Right atrium auricular region (tissue), 2 donors: Measurements from ENCODE around the gene LONRF2. TPM values are rescaled to one million over a fixed set of nuclear protein-coding genes. Genes with fewer than 3 reads are reported as not detected.
A peak's percentile ranks its signal among the peaks of the same experiment; 100 is the strongest.
"Not testable (repeated sequence)": the region's sequence is repeated elsewhere in the genome, so short reads cannot be mapped to it uniquely, and the experiment has no call there.

Experiments used
- DNase-seq: peaks from one replicate; pipeline ENCODE4 v3.0.0-alpha.2; 2019; ENCODE audit warnings: low spot score
- H3K27ac ChIP-seq, 2 donors: fragments of 200-600 bp; sonication (generic); 1 replicate in 1 of 2; 2 replicates in 1 of 2; pipeline ENCODE4 v1.5.1; 2016 to 2019
- H3K27me3 ChIP-seq, 2 donors: fragments of 200-600 bp; sonication (generic); one replicate each; pipeline versions ENCODE4 v1.5.1 to v1.6.0; 2017 to 2019
- H3K36me3 ChIP-seq: fragments of 200-600 bp; sonication (generic); one replicate; pipeline ENCODE4 v1.5.1; 2016
- H3K4me1 ChIP-seq, 2 donors: fragments of 200-600 bp; sonication (generic); one replicate each; pipeline versions ENCODE4 v1.5.1 to v1.6.0; 2017 to 2019
- H3K4me3 ChIP-seq, 2 donors: fragments of 200-600 bp; sonication (generic); 1 replicate in 1 of 2; 2 replicates in 1 of 2; pipeline ENCODE4 v1.5.1; 2017 to 2019; ENCODE audit warnings: mild to moderate bottlenecking in 1 of 2, moderate library complexity in 1 of 2
- H3K9me3 ChIP-seq, 2 donors: fragments of 200-600 bp; sonication (generic); one replicate each; pipeline ENCODE4 v1.5.1; 2019
- total RNA-seq, 2 donors: library from RNA; depleted of rRNA; stranded (reverse); fragments of >200 nt; gene quantifications; one replicate each; pipeline ENCODE4 v1.1.0, GENCODE V29; 2016
- TF ChIP-seq, protein P1 (sequence below), 2 donors: fragments of 200-600 bp; sonication (generic); IDR thresholded peaks; one replicate each; pipeline ENCODE4 v1.5.1; 2019; ENCODE audit warnings: antibody characterized with exemption in 2 of 2

LONRF2 gene
- total RNA-seq = 10 to 100 TPM; 11.3 to 18.9 TPM

DNA sequence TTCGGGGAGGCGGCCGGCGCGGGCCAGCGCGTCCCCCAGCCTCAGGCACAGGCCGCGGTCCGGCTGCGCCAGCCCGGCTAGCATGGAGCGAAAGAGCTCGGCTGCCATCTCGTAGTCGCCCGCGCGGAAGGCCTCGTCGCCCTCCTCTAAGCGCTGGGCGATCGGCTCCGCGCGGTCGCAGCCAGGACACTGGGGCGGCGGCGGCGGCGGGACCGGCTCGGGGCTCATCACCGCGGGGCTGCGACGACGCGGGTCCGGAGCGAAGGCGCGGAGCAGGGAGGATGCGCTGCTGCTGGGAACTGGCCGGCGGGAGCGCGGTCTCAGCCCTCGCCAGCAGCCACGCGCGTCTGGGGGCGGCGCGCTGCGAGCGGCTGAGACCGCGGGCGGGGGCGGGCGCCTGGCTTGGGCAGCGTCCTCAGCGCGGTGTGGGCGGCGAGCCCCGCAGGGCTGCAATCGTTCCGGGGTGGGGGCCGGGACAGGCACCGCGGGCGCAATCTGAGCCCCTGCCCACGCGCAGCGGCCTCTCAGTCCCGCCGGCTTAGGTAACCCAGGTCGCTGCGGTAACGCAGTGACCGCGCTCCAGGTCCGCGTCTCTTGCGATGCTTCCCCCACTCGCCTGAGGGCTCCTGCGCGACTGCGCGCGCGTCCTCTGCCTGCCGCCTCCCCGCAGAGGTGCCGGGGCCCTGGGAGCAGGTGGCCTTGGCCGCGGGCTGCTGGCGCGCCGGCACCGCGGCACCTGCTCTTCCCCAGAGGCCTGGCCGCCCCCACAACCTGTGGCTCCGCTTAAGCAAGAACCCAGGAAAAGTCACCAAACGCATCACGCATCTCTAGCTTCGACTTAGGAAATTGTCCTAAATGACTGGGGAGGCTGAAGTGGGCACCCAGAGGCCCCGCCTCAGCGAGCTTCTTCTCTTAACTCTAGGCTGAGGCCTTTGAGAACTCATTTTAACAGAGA is at the start of gene LONRF2:
Gene LONRF2 (minus strand): TSS at position 636 of the 955 bp plus-strand sequence. CDS start 408 bp downstream, at position 228.
- peak within 1 kb of the TSS; percentile 58 to 68 for H3K4me3 ChIP-seq
- TF ChIP-seq, protein P1, sequence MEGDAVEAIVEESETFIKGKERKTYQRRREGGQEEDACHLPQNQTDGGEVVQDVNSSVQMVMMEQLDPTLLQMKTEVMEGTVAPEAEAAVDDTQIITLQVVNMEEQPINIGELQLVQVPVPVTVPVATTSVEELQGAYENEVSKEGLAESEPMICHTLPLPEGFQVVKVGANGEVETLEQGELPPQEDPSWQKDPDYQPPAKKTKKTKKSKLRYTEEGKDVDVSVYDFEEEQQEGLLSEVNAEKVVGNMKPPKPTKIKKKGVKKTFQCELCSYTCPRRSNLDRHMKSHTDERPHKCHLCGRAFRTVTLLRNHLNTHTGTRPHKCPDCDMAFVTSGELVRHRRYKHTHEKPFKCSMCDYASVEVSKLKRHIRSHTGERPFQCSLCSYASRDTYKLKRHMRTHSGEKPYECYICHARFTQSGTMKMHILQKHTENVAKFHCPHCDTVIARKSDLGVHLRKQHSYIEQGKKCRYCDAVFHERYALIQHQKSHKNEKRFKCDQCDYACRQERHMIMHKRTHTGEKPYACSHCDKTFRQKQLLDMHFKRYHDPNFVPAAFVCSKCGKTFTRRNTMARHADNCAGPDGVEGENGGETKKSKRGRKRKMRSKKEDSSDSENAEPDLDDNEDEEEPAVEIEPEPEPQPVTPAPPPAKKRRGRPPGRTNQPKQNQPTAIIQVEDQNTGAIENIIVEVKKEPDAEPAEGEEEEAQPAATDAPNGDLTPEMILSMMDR (IDR thresholded peaks at IDR 0.05) = no peak
- H3K27ac ChIP-seq = peak within 1 kb of the TSS; percentile 81 to 89
- peaks cover 0 to 9% of the 10 kb centered on the region in 2 donors for H3K4me1 ChIP-seq
- peaks cover 0 to 9% of the 10 kb centered on the region in 2 donors for H3K9me3 ChIP-seq
- no peaks in the 10 kb centered on the region for H3K36me3 ChIP-seq
- H3K27me3 ChIP-seq = no peaks in the 10 kb centered on the region
- DNase-seq = no peak

DNA sequence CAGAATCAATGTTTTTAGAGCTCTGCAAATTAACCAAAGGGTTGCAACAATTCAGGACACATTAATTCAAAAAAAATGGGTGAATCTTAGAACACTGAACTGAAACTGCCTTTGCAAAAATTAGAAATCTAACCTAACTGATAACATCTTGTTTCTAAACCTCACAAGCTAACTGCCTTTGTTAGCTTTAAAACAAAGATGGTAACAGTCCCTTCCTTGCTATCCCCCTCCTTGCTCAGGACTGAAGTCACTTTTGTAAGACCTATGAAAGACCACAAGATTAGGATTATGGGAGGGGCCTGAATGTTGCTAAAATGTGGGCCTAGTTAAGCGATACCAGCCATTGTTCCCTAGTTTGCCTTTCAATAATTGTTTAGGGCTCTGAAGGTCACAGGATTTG is 44.9 kb upstream of the LONRF2 start:
- Histone ChIP-seq H3K9me3 (peaks cover 4 to 24% of the 10 kb centered on the region in 2 donors), H3K4me3 (no peak overlapping the region), H3K36me3 (no peaks in the 10 kb centered on the region), H3K4me1 (no peaks in the 10 kb centered on the region), H3K27me3 (no peaks in the 10 kb centered on the region), H3K27ac (no peak overlapping the region)
- DNase-seq = no peak
- TF ChIP-seq, protein P1 (IDR thresholded peaks at IDR 0.05) = no peak

DNA sequence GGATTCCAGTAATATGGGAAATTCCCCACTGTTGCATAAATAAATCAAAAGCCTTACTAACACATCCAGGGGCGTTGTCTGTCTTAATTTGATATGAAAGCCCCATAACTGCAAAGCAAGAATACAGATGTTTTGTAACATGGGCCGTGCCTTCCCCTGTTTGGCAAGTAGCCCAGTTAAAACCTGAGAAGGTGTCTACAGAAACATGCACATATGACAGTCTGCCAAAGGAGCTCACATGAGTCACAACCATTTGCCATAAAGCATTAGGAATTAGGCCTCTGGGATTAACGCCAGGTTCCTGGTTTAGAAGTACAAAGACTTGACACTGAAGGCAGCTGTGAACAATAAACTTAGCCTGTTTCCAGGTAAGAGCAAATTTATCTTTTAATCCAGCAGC is 43.1 kb upstream of the LONRF2 start:
- Histone ChIP-seq H3K36me3 (no peaks in the 10 kb centered on the region), H3K27me3 (no peaks in the 10 kb centered on the region), H3K4me1 (no peaks in the 10 kb centered on the region), H3K4me3 (no peak overlapping the region), H3K27ac (no peak overlapping the region), H3K9me3 (peaks cover 0 to 18% of the 10 kb centered on the region in 2 donors)
- DNase-seq = no peak
- TF ChIP-seq, protein P1 (IDR thresholded peaks at IDR 0.05) = no peak

DNA sequence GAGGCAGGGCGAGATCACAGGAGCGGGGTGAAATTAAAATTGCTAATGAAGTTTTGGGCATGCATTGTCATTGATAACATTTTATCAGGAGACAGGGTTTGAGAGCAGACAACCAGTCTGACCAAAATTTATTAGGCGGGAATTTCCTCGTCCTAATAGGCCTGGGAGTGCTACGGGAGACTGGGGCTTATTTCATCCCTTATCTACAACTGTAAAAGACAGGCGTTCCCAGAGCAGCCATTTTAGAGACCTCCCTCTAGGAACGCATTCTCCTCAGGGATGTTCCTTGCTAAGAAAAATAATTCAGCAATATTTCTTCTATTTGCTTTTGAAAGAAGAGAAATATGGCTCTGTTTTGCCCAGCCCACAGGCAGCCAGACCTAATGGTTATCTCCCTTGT is 40.0 kb upstream of the LONRF2 start:
- not testable (repeated sequence) for H3K36me3 ChIP-seq, H3K27me3 ChIP-seq, H3K4me3 ChIP-seq, DNase-seq, H3K4me1 ChIP-seq, H3K27ac ChIP-seq
- H3K9me3 ChIP-seq = peaks cover 0 to 10% of the 10 kb centered on the region in 2 donors

DNA sequence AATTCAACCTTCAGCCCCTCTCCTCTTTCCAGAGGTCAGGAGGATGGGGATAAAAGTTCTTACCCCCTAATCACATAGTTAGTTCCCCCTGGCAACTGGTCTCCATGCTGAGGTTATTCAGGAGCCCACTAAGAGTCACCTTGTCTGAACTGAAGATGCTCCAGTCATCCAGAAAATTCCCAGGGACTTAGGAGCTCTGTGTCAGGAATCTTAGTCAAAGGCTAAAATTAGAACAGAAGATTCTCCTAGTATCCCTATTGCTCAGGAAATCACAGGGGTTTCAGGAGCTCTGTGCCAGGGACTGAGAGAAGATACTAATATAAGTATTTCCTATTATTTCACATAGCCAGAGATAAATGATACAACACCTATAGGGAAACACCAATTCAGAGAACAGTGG is 37.3 kb upstream of the LONRF2 start:
- Histone ChIP-seq H3K27me3 (no peaks in the 10 kb centered on the region), H3K27ac (no peak overlapping the region), H3K4me1 (no peaks in the 10 kb centered on the region), H3K4me3 (no peak overlapping the region), H3K36me3 (no peaks in the 10 kb centered on the region), H3K9me3 (peaks cover 0 to 10% of the 10 kb centered on the region in 2 donors)
- DNase-seq = no peak
- TF ChIP-seq, protein P1 (IDR thresholded peaks at IDR 0.05) = no peak

DNA sequence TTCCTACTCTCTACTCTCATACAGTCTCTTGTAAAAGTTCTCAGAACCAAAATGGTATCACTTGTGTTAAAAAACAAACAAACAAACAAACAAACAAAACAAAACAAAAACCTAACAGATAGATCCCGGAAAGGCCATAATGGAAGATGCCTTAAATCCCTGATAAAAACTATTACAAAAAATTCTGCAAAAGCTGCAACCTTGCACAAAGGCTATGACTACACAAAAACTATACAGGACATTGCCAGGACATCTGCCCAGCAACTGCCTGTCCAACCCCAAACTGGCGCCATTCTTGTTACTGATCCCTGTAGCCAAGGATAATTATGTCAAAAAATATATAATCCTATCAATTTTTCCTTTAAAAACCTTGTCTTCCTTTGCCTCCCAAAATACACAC is 36.3 kb upstream of the LONRF2 start:
- Histone ChIP-seq H3K27ac (no peak overlapping the region), H3K4me1 (no peaks in the 10 kb centered on the region), H3K36me3 (no peaks in the 10 kb centered on the region), H3K9me3 (peaks cover 0 to 10% of the 10 kb centered on the region in 2 donors), H3K4me3 (no peak overlapping the region), H3K27me3 (no peaks in the 10 kb centered on the region)
- no peak for DNase-seq
- TF ChIP-seq, protein P1 (IDR thresholded peaks at IDR 0.05) = no peak
